ENCODE data around the gene GREB1L. TPM values are rescaled to one million over a fixed set of nuclear protein-coding genes. Genes with fewer than 3 reads are reported as not detected.
"Not testable (repeated sequence)": the region's sequence is repeated elsewhere in the genome, so short reads cannot be mapped to it uniquely, and the experiment has no call there.

Gene GREB1L
- total and polyA plus RNA-seq, 12 donors, result 0.39 to 4.9 (median 1.3) TPM

GRCh38 chr18:21275645-21276044 lies 33.6 kb downstream of the GREB1L start:
- 84 to 97% (median 88%) methylated on average over 7 of the region's 7 CpGs for WGBS, 4 donors
- Histone ChIP-seq H3K27ac (no peak overlapping the region), H3K27me3 (no peaks in the 10 kb centered on the region), H3K9me3 (replicated peaks in 1 of 3) (no peaks in the 10 kb centered on the region), H3K4me3 (no peak overlapping the region), H3K36me3 (replicated peaks in 1 of 2) (no peaks in the 10 kb centered on the region), H3K4me1 (replicated peaks in 1 of 2) (no peaks in the 10 kb centered on the region)
- TF ChIP-seq CTCF (IDR thresholded peaks at IDR 0.05), result no peak
- TF ChIP-seq POLR2A (IDR thresholded peaks at IDR 0.05), result no peak
- intact Hi-C loops (cut with DNase I), result no loop called here
- DNase-seq, result no peak

DNA sequence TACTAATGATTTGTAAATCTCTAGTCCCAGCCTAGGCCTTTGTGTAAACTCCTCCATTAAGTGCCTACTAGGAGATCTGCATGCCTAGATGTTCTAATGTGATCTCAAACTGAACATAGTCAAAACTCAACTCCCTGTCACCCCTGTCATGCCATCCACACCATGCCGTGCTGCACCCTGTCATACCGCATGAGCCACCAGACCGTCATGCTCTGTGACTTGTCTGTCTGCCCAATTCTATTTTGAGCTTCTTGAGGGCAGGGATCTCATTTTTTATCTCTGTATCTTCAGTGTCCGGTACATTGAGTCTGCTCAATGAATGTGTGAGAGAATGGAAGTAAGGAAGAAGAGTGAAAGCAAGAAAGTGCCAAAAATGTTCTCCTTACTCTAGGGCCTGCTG lies 35.5 kb downstream of the GREB1L start:
- TF ChIP-seq CTCF (IDR thresholded peaks at IDR 0.05) (no peak), POLR2A (IDR thresholded peaks at IDR 0.05) (no peak)
- no peaks in the 10 kb centered on the region for H3K4me1 ChIP-seq (replicated peaks in 1 of 2)
- no peaks in the 10 kb centered on the region for H3K36me3 ChIP-seq (replicated peaks in 1 of 2)
- intact Hi-C loops (cut with DNase I), result no loop called here
- H3K9me3 ChIP-seq (replicated peaks in 1 of 3), result no peaks in the 10 kb centered on the region
- no peak overlapping the region for H3K27ac ChIP-seq
- no peaks in the 10 kb centered on the region for H3K27me3 ChIP-seq
- H3K4me3 ChIP-seq, result no peak overlapping the region
- 89 to 93% (median 91%) methylated on average over 4 of the region's 4 CpGs for WGBS, 4 donors
- DNase-seq, result no peak

DNA sequence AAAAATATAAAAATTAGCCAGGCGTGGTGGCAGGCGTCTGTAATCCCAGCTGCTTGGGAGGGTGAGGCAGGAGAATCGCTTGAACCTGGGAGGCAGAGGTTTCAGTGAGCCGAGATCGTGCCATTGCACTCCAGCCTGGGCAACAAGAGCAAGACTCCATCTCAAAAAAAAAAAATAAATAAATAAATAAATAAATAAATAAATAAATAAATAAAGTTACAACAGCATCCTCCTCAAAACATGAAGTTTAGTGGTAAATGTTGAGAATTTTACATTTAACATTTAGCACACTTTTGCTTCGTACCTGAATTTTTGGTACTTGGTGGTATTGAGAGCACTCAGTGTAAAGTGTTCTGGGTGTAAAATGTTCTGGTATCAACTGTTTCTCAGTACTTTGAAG lies 36.2 kb downstream of the GREB1L start:
- H3K4me1 ChIP-seq (replicated peaks in 1 of 2); H3K36me3 ChIP-seq (replicated peaks in 1 of 2); intact Hi-C loops (cut with DNase I); DNase-seq; H3K27ac ChIP-seq; H3K9me3 ChIP-seq (replicated peaks in 1 of 3); H3K4me3 ChIP-seq; H3K27me3 ChIP-seq: not testable (repeated sequence)
- 85 to 98% (median 90%) methylated on average over 6 of the region's 6 CpGs for WGBS, 4 donors

DNA sequence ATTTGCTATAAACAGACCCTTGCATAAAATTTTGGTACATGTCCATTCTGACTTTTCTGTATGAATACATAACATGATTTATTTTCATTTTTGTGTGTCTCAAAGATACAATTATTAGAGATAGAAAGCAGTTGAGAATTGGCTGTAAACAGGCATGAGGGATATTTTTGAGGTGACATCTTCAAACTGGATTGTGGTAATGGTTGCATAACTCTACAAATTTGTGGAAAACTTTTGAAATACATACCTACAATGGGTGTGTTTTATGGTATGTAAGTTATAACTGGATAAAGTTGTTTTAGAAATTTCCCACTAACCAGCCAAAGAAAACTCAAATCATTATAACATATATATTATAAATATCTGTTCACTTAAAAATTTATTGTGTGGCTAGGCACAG lies 39.6 kb downstream of the GREB1L start:
- H3K27ac ChIP-seq, result no peak overlapping the region
- H3K9me3 ChIP-seq (replicated peaks in 1 of 3), result no peaks in the 10 kb centered on the region
- H3K27me3 ChIP-seq, result no peaks in the 10 kb centered on the region
- no peaks in the 10 kb centered on the region for H3K36me3 ChIP-seq (replicated peaks in 1 of 2)
- H3K4me1 ChIP-seq (replicated peaks in 1 of 2), result no peaks in the 10 kb centered on the region
- no peak for TF ChIP-seq POLR2A (IDR thresholded peaks at IDR 0.05)
- TF ChIP-seq CTCF (IDR thresholded peaks at IDR 0.05), result no peak
- H3K4me3 ChIP-seq, result no peak overlapping the region
- no peak for DNase-seq
- intact Hi-C loops (cut with DNase I), result no loop called here

GRCh38 chr18:21284540-21284939 lies 42.5 kb downstream of the GREB1L start:
- DNase-seq, result no peak
- intact Hi-C loops (cut with DNase I), result no loop called here
- no peaks in the 10 kb centered on the region for H3K4me1 ChIP-seq (replicated peaks in 1 of 2)
- H3K9me3 ChIP-seq (replicated peaks in 1 of 3), result no peaks in the 10 kb centered on the region
- TF ChIP-seq CTCF (IDR thresholded peaks at IDR 0.05) (no peak), POLR2A (IDR thresholded peaks at IDR 0.05) (no peak)
- 66 to 86% (median 77%) methylated on average over 3 of the region's 3 CpGs for WGBS, 4 donors
- H3K36me3 ChIP-seq (replicated peaks in 1 of 2), result no peaks in the 10 kb centered on the region
- H3K27me3 ChIP-seq, result no peaks in the 10 kb centered on the region
- no peak overlapping the region for H3K4me3 ChIP-seq
- no peak overlapping the region for H3K27ac ChIP-seq

All from adrenal gland (tissue), 12 donors.